ENCODE results near the gene SCAMP4. TPM values are rescaled to one million over a fixed set of nuclear protein-coding genes. Genes with fewer than 3 reads are reported as not detected.

Gene SCAMP4
- total and polyA plus RNA-seq, 5 donors from 2014 or later = 8.2 to 20.8 (median 11.4) TPM

DNA sequence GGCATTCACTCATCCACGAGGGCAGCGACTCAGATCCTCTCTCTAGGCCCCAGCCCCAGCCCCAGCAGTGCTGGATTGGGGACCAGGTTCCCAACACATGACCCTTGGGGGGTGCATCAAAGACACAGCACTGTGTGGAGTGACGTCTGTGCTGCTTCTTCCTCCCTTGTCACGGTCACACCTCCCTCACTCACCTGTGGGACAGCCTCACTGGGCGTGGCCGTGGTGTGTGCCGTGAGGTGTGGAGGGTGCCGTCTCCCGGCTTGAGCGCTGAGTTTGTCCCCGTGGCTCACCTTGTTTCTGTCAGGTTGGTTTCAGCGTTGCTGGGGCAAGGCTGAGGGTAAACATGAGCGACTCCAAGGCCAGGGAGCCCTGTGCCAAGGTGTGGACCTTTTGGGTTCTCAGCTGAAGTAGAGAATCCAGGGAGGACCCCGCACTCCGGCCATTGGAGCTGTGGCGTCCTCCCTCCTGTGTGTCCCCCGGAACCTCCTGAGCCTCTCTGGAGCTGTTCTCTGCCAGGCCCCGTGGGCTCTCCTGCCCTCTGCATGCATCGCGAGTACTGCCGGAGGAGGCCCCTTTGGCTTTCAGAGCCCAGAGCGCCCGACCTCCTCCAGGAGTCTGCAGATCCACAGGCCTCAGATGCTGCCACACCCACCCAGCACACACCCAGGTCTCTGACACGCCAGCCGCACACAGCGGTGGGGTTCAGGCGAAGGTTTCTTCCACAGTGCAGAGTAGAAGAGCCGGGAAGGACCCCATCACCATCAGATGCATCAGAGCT, 69.4 kb downstream of the SCAMP4 start:
- H3K4me3 ChIP-seq (ENCODE audit: low read depth, low read length) = no peak overlapping the region
- H3K36me3 Mint-ChIP-seq = no peaks in the 10 kb centered on the region
- DNase-seq (no peak), ATAC-seq (ENCODE audit: low read depth in 2 of 2) (no peak)
- H3K4me3 Mint-ChIP-seq = no peak overlapping the region
- H3K27me3 Mint-ChIP-seq = no peaks in the 10 kb centered on the region
- peaks cover 19% of the 10 kb centered on the region for H3K36me3 ChIP-seq (ENCODE audit: control insufficient read depth, insufficient read depth, low read length)
- peak overlapping the region in 1 of 3 donors; percentile 58 for H3K27ac Mint-ChIP-seq
- H3K9me3 Mint-ChIP-seq = no peaks in the 10 kb centered on the region
- no peaks in the 10 kb centered on the region for H3K27me3 ChIP-seq (ENCODE audit: control insufficient read depth, insufficient read depth, low read length)
- no peaks in the 10 kb centered on the region for H3K4me1 ChIP-seq (ENCODE audit: control insufficient read depth, insufficient read depth, low read length, poor library complexity, severe bottlenecking)
- H3K4me1 Mint-ChIP-seq = peaks cover 0 to 11% (median 3%) of the 10 kb centered on the region in 4 donors
- no peaks in the 10 kb centered on the region for H3K9me3 ChIP-seq (ENCODE audit: control insufficient read depth in 2 of 2, low read length in 2 of 2)
- H3K27ac ChIP-seq (ENCODE audit: insufficient read depth, low read length, poor library complexity, severe bottlenecking) = no peak overlapping the region

DNA sequence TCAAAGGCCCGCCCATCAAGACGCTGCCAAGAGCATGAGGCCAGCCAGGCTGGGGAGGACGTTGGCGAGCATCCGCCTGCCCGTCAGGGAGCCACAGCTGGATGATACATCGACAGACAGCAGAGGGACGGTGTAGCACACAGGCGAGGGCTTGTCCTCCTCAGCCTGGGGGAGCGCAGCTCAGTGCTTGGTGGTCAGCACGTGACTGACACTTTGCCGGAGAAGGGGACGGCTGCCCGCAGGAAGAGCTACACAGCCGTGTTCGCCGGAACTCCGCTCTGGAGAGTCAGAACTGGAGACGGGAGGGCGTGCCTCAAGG, 69.9 kb downstream of the SCAMP4 start:
- H3K4me1 Mint-ChIP-seq = peaks cover 0 to 10% (median 3%) of the 10 kb centered on the region in 4 donors
- H3K27ac Mint-ChIP-seq = peak overlapping the region in 1 of 3 donors; percentile 58
- H3K9me3 Mint-ChIP-seq = no peaks in the 10 kb centered on the region
- no peaks in the 10 kb centered on the region for H3K27me3 Mint-ChIP-seq
- DNase-seq (no peak), ATAC-seq (ENCODE audit: low read depth in 2 of 2) (no peak)
- H3K36me3 Mint-ChIP-seq = no peaks in the 10 kb centered on the region
- no peak overlapping the region for H3K4me3 ChIP-seq (ENCODE audit: low read depth, low read length)
- H3K36me3 ChIP-seq (ENCODE audit: control insufficient read depth, insufficient read depth, low read length) = peaks cover 17% of the 10 kb centered on the region
- H3K27me3 ChIP-seq (ENCODE audit: control insufficient read depth, insufficient read depth, low read length) = no peaks in the 10 kb centered on the region
- H3K9me3 ChIP-seq (ENCODE audit: control insufficient read depth in 2 of 2, low read length in 2 of 2) = no peaks in the 10 kb centered on the region
- no peak overlapping the region for H3K27ac ChIP-seq (ENCODE audit: insufficient read depth, low read length, poor library complexity, severe bottlenecking)
- no peaks in the 10 kb centered on the region for H3K4me1 ChIP-seq (ENCODE audit: control insufficient read depth, insufficient read depth, low read length, poor library complexity, severe bottlenecking)
- H3K4me3 Mint-ChIP-seq = no peak overlapping the region

Other genes starting within 250 kb of the SCAMP4 start
- gene ONECUT3, start 151.9 kb upstream of the SCAMP4 start, total RNA-seq = not detected
- gene ONECUT3, start 151.9 kb upstream of the SCAMP4 start, polyA plus RNA-seq = not detected
- 12.2 TPM for gene ATP8B3, start 93.1 kb upstream of the SCAMP4 start, total RNA-seq
- 1 to 10 TPM; 1.1 to 3.8 (median 2.6) TPM for gene ATP8B3, start 93.1 kb upstream of the SCAMP4 start, polyA plus RNA-seq
- gene REXO1, start 56.9 kb upstream of the SCAMP4 start, total RNA-seq = 103 TPM
- gene REXO1, start 56.9 kb upstream of the SCAMP4 start, polyA plus RNA-seq = 1 to 10 TPM; 2.5 to 5.5 (median 3.6) TPM
- gene KLF16, start 41.8 kb upstream of the SCAMP4 start, total RNA-seq = 40.6 TPM
- gene KLF16, start 41.8 kb upstream of the SCAMP4 start, polyA plus RNA-seq = under 1 TPM; 0.28 to 0.86 (median 0.59) TPM
- gene ABHD17A, start 19.9 kb upstream of the SCAMP4 start, total RNA-seq = 148 TPM
- gene ABHD17A, start 19.9 kb upstream of the SCAMP4 start, polyA plus RNA-seq = 100 to 1,000 TPM; 139 to 202 (median 159) TPM
- gene ADAT3, start within 50 bp of the SCAMP4 start, total RNA-seq = 6.9 TPM
- 1 to 10 TPM; 4.4 to 8.8 (median 6.0) TPM for gene ADAT3, start within 50 bp of the SCAMP4 start, polyA plus RNA-seq
- 101 TPM for gene CSNK1G2, start 35.8 kb downstream of the SCAMP4 start, total RNA-seq
- 10 to 100 TPM; 15.3 to 19.9 (median 17.3) TPM for gene CSNK1G2, start 35.8 kb downstream of the SCAMP4 start, polyA plus RNA-seq
- 58.6 TPM for gene BTBD2, start 110.3 kb downstream of the SCAMP4 start, total RNA-seq
- gene BTBD2, start 110.3 kb downstream of the SCAMP4 start, polyA plus RNA-seq = 1 to 10 TPM; 3.2 to 5.4 (median 4.7) TPM
- gene MKNK2, start 145.8 kb downstream of the SCAMP4 start, total RNA-seq = 340 TPM
- 10 to 100 TPM; 28.7 to 38.2 (median 32.0) TPM for gene MKNK2, start 145.8 kb downstream of the SCAMP4 start, polyA plus RNA-seq
- gene MOB3A, start 190.9 kb downstream of the SCAMP4 start, total RNA-seq = 131 TPM
- gene MOB3A, start 190.9 kb downstream of the SCAMP4 start, polyA plus RNA-seq = 10 to 100 TPM; 73.6 to 91.1 (median 88.0) TPM
- gene IZUMO4, start 191.5 kb downstream of the SCAMP4 start, total RNA-seq = 16.5 TPM
- under 1 TPM; 0.47 to 0.82 (median 0.70) TPM for gene IZUMO4, start 191.5 kb downstream of the SCAMP4 start, polyA plus RNA-seq
- 78.0 TPM for gene AP3D1, start 246.2 kb downstream of the SCAMP4 start, total RNA-seq
- 10 to 100 TPM; 12.0 to 13.6 (median 12.9) TPM for gene AP3D1, start 246.2 kb downstream of the SCAMP4 start, polyA plus RNA-seq